Upper lobe of left lung (tissue), 4 donors: ENCODE data around the gene SMIM43.

Source experiments
- CTCF ChIP-seq, 6 experiments: fragments of 450-650 bp in 4 of 6; fragments of 200-600 bp in 2 of 6; sonication (generic) in 2 of 6; IDR thresholded peaks; one replicate each; pipeline ENCODE4 v1.5.1; 2016 to 2019; ENCODE audit warnings: antibody characterized with exemption in 6 of 6
- EP300 ChIP-seq, 4 donors: sonication (generic); formaldehyde crosslinking; IDR thresholded peaks; one replicate each; pipeline ENCODE4 v1.5.1; 2017; ENCODE audit warnings: antibody characterized with exemption in 4 of 4, control low read depth in 2 of 4
- POLR2A ChIP-seq, 4 donors: fragments of 450-650 bp; IDR thresholded peaks; one replicate each; pipeline ENCODE4 v1.5.1; 2016 to 2017; ENCODE audit warnings: antibody characterized with exemption in 4 of 4, mild to moderate bottlenecking in 2 of 4
- POLR2AphosphoS5 ChIP-seq, 2 donors: sonication (generic); formaldehyde crosslinking; IDR thresholded peaks; one replicate each; pipeline ENCODE4 v1.5.1; 2017; ENCODE audit warnings: antibody characterized with exemption in 2 of 2

GRCh38 chr4:121711263-121712000, 53.5 kb downstream of the SMIM43 start:
- TF ChIP-seq POLR2AphosphoS5 (IDR thresholded peaks at IDR 0.05) (peak; percentile 58 to 74), CTCF (IDR thresholded peaks at IDR 0.05) (no peak), POLR2A (IDR thresholded peaks at IDR 0.05) (no peak), EP300 (IDR thresholded peaks at IDR 0.05) (no peak)
